ENCODE data around the gene XIRP2.

DNA sequence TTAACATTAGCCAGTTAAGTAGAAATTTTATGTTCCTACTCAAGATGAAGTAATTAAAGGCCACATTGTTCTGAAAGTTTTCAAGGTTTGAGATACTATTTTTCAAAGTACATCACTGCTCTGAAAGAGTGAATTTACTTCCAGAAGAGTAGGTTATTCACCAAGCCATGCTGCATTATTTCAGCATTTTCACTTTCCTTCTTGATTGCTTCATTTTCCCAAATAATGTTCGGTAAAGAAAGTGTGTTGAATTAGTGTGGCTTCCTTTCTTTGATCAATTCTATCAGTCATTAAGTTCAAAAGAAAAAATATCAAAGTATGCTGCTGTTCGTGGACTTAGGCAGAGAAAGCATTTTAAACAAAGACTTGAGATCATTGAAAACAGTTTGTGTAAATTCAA lies 310.3 kb downstream of the XIRP2 start:
- no peak for TF ChIP-seq CTCF (IDR thresholded peaks at IDR 0.05; ENCODE audit: low read depth, low read length)
- TF ChIP-seq POLR2A (IDR thresholded peaks at IDR 0.05; ENCODE audit: extremely low read depth, insufficient read length): no peak
